GM18499 (cell line): ENCODE measurements around the gene HMGCLL1.

ENCODE experiments used
- ATAC-seq: cut with Tn5 transposase; IDR thresholded peaks from one replicate; pipeline ENCODE4 v1.9.1; 2021; ENCODE audit warnings: moderate number of reproducible peaks; ENCODE audit not compliant: insufficient read depth, unreplicated experiment

The HMGCLL1 gene

DNA sequence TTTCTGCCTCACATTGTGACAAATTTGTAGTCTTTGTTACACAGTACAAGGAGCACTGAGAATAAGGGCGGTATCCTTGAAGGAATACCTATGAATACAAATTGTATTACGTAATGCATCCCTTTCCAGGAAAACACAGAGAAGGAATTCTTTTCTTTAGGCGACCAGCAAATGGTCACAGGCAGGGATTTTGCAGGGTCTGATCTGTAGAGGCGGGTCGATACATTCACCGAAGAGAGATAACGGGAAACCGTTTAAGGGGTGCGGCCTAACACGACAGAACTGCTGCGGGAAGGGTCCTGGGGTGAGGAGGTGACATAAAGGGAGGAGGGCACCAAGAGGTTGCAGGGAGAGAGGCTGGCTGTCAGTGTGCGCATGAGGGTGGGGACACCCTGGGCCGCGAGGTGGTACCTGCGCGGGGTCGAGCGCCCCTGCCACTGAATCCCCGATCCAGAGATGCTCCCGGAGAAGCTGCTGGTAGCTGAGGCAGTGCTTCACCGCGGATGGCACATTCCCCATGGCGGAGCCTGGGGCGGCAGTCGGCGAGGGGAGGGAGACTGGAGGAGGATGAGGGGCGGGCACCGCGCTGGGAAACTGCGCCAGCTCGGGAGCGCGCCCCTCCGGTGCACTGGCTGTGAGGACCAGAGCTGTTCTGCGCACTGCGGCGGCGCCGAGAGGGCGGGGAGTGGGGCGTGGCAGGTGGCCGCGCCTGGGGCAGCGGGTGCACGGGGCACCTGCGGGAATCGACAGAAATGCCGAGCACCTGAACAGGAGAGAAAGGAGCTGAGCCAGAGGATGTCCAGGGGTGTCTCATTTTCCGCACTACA lies at the start of gene HMGCLL1:
Gene HMGCLL1, minus strand, starts transcription at position 656 of the 827 bp plus-strand sequence. Its CDS starts 137 bp downstream, at position 519.
- ATAC-seq = no peak

DNA sequence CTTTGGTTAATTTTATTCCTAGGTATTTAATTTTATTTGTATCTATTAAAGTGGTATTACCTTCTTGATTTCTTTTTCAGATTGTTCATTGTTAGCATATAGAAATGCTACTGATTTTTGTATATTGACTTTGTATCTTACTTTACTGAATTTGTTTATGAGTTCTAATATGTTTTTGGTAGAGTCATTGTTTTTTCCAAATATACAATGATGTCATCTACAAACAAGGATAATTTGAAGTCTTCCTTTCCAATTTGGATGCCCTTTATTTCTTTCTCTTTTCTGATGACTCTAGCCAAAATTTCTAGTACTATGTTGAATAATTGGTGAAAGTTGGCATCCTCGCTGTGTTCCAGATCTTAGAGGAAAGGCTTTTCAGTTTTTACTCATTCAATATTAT lies 43.0 kb upstream of the HMGCLL1 start:
- ATAC-seq = no peak

DNA sequence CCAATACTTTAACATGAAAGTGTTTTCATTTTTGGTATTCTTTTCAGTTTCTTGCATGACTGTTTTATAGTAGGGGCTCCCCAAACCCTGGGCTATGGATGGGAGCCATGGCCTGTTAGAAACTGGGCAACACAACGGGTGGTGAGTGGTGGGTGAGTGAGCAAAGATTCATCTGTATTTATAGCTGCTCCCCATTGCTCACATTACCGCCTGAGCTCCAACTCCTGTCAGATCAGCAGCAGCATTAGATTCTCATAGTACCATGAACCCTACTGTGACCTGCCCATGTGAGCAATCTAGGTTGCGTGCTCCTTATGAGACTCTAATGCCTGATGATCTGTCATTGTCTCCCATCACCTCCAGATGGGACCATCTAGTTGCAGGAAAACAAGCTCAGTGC lies 42.3 kb upstream of the HMGCLL1 start:
- no peak for ATAC-seq

DNA sequence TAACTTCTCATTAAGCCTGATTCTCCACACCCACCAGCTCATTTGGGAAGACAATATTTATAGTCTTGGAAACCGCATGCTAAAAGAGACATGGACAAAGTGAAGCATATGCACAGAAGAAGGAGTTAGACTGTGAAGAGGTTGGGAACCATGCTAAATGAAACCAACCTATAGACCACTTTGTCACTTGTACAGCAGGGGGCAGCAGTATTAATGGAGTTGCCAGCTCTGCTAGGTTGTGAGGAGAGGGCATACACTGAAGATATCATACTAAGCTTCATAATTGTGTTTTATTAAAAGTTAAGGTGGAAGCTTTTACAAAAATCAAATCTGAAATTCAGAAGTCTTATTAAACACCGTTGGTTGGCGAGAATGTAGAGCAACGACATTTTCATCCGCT lies 38.3 kb upstream of the HMGCLL1 start:
- ATAC-seq = no peak

DNA sequence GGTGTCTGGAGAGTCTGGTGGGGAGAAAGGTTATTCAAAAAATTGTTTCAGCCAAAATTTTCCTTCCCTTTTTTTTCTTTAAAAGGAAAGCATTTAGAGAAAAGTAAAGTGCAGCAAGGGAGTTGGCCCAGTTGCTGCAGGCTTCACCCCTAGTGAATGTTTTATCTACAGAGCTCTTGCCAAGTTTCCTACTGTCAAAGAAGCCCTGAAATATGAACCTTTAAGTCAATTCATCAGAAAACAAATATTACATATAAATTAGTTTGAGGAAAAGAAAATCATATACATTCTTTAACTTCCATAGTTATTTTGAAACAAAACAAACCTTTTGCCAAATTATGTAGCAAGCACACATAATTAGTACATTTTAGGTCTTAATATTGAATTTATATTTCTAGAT lies 25.0 kb upstream of the HMGCLL1 start:
- ATAC-seq = no peak

DNA sequence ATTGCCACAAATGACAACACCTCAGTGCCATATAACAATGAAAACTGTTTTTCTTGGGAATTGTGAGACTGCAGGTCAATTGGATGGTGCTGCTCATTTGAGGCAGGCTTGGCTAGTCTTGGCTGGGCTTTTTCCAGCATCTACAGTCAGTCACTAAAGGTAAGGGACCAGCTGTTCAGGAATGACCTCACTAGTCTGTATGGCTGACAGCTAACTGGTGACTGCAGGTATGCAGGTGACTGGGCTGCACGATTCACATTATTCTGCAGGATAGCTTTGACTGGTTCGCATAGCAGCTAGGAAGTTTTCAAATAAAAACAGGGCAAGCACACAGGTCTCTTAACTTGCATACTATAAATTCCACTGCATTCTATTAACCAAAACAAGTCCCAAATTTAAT lies 22.1 kb upstream of the HMGCLL1 start:
- no peak for ATAC-seq

DNA sequence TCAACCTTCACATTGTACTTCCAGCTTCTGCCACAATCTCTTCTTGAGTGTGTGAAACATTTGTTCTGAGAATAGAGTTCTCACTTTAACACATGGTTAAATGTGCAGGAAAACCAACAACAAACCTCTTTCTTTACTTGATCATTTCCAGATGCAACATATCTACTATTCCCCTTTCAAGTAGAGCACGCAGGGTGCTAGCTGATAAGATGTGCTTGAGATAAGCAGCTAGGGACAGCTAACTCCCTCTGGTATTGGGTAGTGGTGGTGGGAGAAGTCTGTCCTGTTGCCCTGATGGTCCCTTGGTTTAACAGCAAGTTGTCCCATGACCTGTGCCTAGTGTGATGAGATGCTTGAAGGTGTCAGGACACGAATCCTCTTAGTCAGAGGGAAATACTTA lies 15.4 kb upstream of the HMGCLL1 start:
- ATAC-seq = no peak

DNA sequence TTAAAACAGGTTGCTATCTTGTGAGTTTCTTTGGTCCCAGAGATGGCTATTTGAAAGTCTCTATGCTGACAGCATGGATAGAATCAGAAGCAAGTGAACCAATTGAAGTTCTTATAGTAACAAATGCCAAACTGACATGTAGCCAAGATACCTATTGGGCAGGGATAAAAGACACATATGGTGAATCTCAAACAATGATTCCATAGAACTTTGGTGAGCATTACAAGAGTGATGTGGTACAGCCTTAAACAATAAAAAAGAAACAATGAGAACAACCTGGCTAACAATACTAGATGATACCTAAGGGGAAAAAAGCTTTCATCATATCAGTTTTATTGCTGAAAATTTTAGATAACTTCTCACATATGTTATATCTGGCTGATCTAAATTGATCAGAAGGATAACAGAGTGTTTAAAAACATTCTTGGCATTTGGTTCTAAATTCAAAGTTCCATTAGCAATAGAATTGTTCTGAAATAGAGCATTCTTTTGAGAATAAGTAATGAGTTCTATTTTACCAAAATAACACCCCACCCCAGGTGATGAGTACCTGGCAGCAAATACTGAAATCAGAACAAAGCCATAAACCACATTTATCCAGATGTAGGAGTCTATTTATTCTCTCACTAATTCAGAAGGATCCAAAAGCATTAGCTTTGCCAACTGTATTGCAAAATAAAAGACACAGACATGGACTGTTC lies 5.8 kb upstream of the HMGCLL1 start:
- ATAC-seq = no peak

DNA sequence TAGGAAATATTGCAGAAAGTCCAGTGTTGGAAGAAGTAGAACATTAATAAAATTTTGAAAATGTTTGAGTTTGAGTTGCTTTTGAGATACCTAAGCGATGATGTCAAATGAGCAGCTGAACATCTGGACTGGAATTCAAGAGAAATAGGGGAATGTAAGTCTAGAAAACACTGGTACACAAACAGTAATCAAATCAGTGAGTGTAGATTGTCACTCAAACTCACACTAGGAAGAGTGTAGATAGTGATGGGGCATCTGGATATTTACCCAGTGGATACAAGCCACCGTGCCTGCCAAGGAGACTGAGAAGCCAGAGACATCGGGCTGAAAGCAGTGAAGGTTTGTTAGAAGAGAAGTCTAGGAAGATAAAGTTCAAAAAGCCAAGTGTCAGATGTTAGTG lies 2.2 kb downstream of the HMGCLL1 start:
- no peak for ATAC-seq

DNA sequence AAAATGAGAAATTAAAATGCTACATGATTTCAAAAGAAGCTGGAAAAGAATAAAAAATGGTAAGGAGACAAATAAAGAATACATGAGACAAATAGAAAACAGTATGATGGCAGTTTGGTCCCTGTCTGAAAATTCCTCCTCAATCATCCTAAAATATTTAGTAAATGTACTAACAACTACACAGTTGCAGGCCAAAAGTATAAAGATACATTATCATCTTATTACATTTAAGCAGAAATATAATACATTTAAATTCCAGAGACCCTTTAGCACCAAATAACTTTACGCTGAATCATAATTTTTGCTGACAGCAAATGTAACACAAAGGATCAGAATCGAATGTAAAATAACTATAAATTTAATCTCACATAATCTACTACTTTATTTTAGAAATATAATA lies 4.4 kb downstream of the HMGCLL1 start:
- no peak for ATAC-seq

DNA sequence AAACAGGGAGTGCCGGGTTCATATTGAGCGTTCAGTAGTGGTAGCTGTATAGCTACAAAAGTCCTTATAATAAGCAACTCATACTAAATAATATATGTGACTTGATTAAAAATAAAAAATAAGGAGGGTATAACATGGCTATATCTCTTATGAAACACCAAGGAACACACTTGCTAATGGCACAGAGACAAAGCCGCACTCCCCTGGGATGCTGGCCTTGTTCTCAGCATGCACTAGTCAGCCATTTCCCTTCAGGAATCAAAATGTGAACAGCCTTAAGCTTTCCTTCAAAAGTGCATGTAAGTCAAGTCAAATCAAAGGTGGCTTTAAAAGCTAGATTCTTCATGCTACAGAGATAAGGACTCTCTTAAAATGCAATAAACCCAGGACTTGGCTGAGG lies 9.4 kb downstream of the HMGCLL1 start:
- ATAC-seq = no peak

DNA sequence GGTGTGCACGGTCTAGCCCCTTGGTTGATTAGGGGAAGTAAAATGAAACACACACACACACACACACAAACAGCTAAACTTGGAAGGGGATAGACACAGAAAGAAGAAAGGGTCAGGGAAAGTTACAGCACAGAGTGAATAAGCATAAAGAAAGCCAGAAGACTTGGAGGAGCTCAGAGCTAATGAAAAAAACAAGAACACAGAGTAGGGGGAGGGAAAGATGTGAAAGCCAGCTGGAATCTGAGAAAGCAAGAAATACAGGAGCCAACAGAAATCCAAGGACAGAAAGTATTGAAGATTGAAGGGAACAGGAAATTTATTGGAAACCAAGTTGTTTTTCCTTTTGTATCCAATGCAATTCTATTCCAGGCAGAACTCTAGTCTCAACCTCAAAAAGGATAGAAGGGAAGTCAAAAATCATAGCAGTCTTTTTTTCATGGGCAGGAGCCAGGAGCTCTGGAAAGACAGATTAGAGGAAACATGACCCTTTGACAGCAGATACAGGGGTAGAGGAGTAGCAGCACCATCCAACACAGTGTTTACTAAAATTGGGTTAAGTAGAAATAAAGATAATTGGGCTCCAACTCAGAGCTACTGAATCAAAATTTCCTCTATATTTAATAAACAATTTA lies 10.1 kb downstream of the HMGCLL1 start:
- no peak for ATAC-seq

DNA sequence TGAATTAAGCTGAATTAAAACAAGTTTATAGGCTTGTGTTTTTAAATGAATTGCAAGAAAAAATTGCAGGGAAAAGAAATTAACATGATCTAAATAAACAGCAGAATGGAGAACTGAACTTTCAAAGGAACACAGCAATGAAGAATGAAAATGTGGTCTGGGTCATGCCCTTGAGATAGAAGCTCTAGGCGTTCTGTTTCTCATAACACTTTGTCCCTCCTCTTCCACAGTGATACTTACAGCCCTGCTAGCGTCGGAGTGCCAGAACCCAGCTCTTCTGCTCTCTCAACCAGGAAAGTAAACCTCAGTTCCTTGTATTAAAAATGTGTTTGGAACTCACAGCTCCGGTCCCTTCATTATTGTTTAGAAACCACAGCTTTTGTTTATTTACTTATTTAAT lies 11.4 kb downstream of the HMGCLL1 start:
- no peak for ATAC-seq

DNA sequence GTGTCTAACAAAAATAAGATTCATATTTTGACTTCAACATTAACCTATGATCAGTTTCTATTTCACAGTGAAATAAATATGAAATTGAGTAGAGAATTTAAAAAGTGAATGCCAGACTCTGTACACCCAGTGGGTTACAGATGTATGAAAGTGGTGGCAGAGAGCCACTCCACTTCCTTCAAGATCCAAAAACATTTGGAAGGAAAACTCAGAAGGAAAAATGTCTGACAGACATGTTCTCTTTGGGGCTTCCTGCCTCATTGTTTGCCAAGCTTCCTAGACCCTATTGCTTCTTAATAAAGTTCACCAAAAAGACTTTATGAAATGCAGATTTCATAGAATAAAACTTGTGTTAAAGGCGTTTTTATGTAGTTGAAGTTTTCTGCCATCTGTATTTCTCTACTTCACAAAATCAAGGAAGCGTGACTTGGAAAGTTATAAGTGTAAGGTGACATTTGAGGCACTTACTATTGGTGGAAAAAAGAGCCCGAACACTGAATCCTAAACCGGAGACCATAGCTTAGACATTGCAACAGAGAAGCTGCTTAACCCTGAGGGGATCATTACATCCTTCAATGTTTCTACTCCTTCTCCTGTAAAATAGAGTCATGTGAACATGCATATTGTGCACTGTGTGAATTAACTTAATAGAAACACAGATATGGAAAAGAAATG lies 12.8 kb downstream of the HMGCLL1 start:
- ATAC-seq = no peak

DNA sequence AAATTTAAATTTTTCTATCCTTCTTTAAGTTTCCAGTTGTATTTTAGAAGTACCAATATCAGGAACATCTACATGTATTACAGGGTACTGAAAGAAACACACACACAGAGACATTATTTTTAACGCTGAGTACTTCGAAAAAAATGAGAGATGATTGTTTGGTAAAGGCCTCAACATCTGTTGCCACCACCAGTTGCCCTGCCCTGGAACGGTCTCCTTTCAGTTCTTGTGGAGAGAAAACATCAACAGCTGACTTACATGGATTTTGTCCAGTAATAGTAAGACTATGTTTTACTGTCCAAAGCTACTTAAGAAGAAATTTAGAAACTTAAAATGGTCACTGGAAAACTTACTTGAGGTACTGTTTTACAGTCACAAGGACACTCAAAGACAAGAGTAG lies 16.7 kb downstream of the HMGCLL1 start:
- ATAC-seq = no peak

DNA sequence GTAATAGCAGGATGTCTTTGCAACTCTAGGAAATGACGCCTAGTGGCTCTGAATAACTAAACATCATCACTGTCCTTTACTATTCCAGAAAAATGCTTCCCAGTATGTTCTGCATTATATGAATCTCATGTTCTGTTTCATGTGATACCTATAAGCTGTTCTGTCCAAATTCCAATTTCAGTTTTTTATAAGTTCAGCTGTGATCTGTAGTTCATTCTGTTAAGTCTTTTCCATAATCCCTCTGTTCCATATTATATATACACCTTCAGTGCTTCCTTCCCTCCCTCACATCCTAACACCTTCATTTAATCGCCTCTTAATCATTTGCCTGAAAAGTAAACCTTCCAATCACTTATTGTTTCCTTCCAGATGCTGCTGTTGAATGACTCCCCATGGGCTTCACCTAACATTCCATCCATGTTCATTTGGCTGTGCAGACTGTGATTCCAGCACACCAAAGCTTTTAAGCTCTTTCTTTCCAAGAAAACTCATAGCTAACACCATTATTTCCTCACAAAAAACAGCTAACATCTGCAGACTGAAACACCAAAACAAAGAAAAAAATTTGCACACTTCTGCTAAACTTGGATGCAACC lies 18.6 kb downstream of the HMGCLL1 start:
- no peak for ATAC-seq

DNA sequence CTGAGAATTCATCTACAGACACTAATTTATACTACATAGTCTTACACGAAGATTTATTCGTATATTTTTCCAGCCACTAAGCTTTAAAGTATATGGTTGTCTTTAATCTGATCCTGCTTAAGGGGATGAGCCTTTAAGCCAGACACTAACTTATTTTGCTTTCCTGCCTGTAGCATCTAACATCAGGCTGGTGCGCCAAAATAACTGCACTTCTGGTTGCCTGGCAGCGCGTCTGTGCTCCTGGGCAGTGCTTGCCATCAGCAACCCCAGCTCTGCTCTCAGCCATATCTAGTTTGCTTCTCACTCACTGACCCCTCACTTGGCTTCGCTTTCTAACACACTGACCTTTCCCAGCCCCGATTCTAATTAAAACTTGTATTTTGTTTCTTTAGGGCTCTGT lies 21.8 kb downstream of the HMGCLL1 start:
- no peak for ATAC-seq

DNA sequence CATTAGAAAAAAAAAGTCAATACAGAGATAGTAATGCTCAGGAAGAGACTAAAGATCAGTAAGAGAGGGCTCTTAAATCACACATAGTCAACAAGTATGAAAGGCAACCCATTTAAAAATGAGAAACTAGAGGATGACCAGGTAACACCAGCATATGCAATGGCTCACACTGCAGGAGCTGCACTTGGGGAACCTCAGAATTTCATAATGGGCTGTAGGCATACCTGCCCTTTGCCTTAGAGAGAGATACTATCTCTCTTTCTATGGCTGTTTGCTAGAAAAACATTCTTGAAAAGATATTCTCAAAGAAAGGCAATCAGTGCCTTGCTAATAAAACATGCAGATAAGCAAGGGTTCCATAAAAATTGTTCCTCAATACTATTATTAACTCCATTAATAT lies 33.2 kb downstream of the HMGCLL1 start:
- ATAC-seq = no peak

DNA sequence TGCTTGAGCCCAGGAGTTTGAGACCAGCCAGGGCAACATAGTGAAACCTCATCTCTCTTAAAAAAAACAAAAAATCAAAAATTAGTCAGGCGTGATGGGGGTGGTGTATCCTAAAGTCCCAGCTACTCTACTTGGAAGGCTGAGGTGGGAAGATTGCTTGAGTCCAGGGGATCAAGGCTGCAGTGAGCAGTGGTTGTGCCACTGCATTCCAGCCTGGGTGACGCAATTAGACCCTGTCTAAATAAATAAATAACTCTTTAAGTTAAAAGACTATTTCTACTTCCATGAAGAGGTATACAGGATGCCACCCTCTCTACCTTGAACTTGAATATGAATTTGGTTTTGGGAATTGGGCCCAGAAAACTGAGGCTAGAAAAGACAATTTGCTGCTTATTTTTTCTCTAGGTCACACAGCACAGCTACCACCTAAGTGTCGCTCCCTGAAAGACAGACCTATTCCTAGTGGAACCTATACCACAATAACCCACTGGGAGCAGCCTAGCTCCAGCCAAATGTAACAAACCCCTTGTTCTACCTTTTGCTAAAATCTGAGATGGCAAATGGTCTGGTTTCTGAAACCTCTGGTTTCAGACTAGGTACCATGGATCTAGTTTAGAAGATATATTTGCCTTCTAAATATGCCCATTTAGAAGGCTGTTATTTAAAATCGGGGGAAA lies 35.2 kb downstream of the HMGCLL1 start:
- ATAC-seq = no peak

DNA sequence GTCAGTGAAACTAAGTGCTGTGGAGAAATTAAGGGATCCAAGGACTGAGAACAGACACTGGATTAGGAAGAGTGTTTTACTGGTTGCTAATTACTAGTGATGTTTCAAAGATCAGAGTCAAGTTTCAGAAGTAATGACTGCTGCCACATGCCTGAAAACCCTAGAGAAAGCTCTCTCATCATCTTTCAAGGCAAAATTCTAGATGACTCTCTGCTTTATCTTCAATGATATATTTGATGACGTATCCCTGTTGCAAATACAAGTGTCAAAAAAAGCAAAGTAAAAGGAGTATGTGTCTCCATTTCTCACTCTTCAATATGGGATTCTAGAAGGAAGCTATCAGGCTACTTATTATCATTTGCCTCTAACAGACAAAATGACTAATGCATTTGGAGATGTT lies 38.0 kb downstream of the HMGCLL1 start:
- no peak for ATAC-seq
